Activated naive CD8-positive, alpha-beta T cell treated with anti-CD3 and anti-CD28 coated beads for 36 hours (primary cell): ENCODE data around the gene TBCK. TPM values are rescaled to one million over a fixed set of nuclear protein-coding genes. Genes with fewer than 3 reads are reported as not detected.

ENCODE experiments used
- DNase-seq: peaks from one replicate; pipeline ENCODE4 v3.0.0; 2021
- H3K27ac Mint-ChIP-seq: one replicate; pipeline ENCODE4 v1.8.0; 2022; ENCODE audit warnings: mild to moderate bottlenecking, moderate library complexity, mixed read lengths
- H3K27me3 Mint-ChIP-seq: one replicate; pipeline ENCODE4 v1.8.0; 2022; ENCODE audit warnings: mild to moderate bottlenecking, mixed read lengths
- H3K36me3 Mint-ChIP-seq: one replicate; pipeline ENCODE4 v1.8.0; 2021; ENCODE audit warnings: mild to moderate bottlenecking, mixed read lengths
- H3K4me1 Mint-ChIP-seq: one replicate; pipeline ENCODE4 v1.8.0; 2021; ENCODE audit warnings: mixed read lengths
- H3K4me3 Mint-ChIP-seq: one replicate; pipeline ENCODE4 v1.8.0; 2022; ENCODE audit warnings: mild to moderate bottlenecking, moderate library complexity, mixed read lengths
- H3K9me3 Mint-ChIP-seq: one replicate; pipeline ENCODE4 v1.8.0; 2022; ENCODE audit warnings: mixed read lengths
- total RNA-seq, 2 experiments: library from RNA; stranded (reverse); gene quantifications; one replicate each; pipeline ENCODE4 v1.2.3, GENCODE V29; 2021

Gene TBCK
- total RNA-seq, 2 experiments from 2014 or later = 21.2 to 21.5 TPM

- H3K27me3 Mint-ChIP-seq = no peaks in the 10 kb centered on the region
- peaks cover 26% of the 10 kb centered on the region for H3K36me3 Mint-ChIP-seq
- H3K4me1 Mint-ChIP-seq = peaks cover 8% of the 10 kb centered on the region
- no peak for DNase-seq
- no peak overlapping the region for H3K4me3 Mint-ChIP-seq
- H3K9me3 Mint-ChIP-seq = peaks cover 6% of the 10 kb centered on the region
- H3K27ac Mint-ChIP-seq = no peak overlapping the region
These were observed 38.8 kb downstream of the TBCK start for GRCh38 chr4:106277140-106277675.

GRCh38 chr4:106273831-106274230 is 42.2 kb downstream of the TBCK start:
- Mint-ChIP-seq H3K4me3 (no peak overlapping the region), H3K27ac (no peak overlapping the region), H3K9me3 (no peaks in the 10 kb centered on the region)

GRCh38 chr4:106270736-106271135 is 45.3 kb downstream of the TBCK start:
- no peak for DNase-seq
- peaks cover 15% of the 10 kb centered on the region for H3K36me3 Mint-ChIP-seq
- H3K9me3 Mint-ChIP-seq = no peaks in the 10 kb centered on the region
- no peaks in the 10 kb centered on the region for H3K27me3 Mint-ChIP-seq
- no peak overlapping the region for H3K4me3 Mint-ChIP-seq
- peaks cover 20% of the 10 kb centered on the region for H3K4me1 Mint-ChIP-seq
- H3K27ac Mint-ChIP-seq = no peak overlapping the region

More at GRCh38 chr4:106273831-106274230, 42.2 kb downstream of the TBCK start:
- H3K27me3 Mint-ChIP-seq = no peaks in the 10 kb centered on the region
- peaks cover 12% of the 10 kb centered on the region for H3K4me1 Mint-ChIP-seq
- DNase-seq = no peak
- H3K36me3 Mint-ChIP-seq = peaks cover 15% of the 10 kb centered on the region

- no peak for DNase-seq
- Mint-ChIP-seq H3K27me3 (no peaks in the 10 kb centered on the region), H3K27ac (no peak overlapping the region), H3K9me3 (no peaks in the 10 kb centered on the region), H3K4me3 (no peak overlapping the region), H3K4me1 (peaks cover 20% of the 10 kb centered on the region), H3K36me3 (peaks cover 13% of the 10 kb centered on the region)
These were observed 46.3 kb downstream of the TBCK start for GRCh38 chr4:106269711-106270110.

- H3K27ac Mint-ChIP-seq = no peak overlapping the region
- DNase-seq = no peak
- no peaks in the 10 kb centered on the region for H3K9me3 Mint-ChIP-seq
- H3K4me3 Mint-ChIP-seq = no peak overlapping the region
- H3K36me3 Mint-ChIP-seq = peaks cover 4% of the 10 kb centered on the region
- peaks cover 13% of the 10 kb centered on the region for H3K4me1 Mint-ChIP-seq
- no peaks in the 10 kb centered on the region for H3K27me3 Mint-ChIP-seq
These were observed 47.2 kb downstream of the TBCK start for GRCh38 chr4:106268786-106269185.

- H3K36me3 Mint-ChIP-seq = no peaks in the 10 kb centered on the region
- DNase-seq = no peak
- no peak overlapping the region for H3K27ac Mint-ChIP-seq
- no peak overlapping the region for H3K4me3 Mint-ChIP-seq
- no peaks in the 10 kb centered on the region for H3K27me3 Mint-ChIP-seq
- H3K4me1 Mint-ChIP-seq = peaks cover 13% of the 10 kb centered on the region
- no peaks in the 10 kb centered on the region for H3K9me3 Mint-ChIP-seq
These were observed 49.8 kb downstream of the TBCK start for GRCh38 chr4:106266201-106266600.

GRCh38 chr4:106264331-106264728 is 51.7 kb downstream of the TBCK start:
- H3K4me1 Mint-ChIP-seq = peaks cover 11% of the 10 kb centered on the region
- H3K9me3 Mint-ChIP-seq = no peaks in the 10 kb centered on the region
- no peaks in the 10 kb centered on the region for H3K27me3 Mint-ChIP-seq
- no peaks in the 10 kb centered on the region for H3K36me3 Mint-ChIP-seq
- no peak for DNase-seq
- H3K4me3 Mint-ChIP-seq = no peak overlapping the region
- H3K27ac Mint-ChIP-seq = no peak overlapping the region

- Mint-ChIP-seq H3K4me3 (no peak overlapping the region), H3K36me3 (no peaks in the 10 kb centered on the region), H3K9me3 (no peaks in the 10 kb centered on the region), H3K27me3 (no peaks in the 10 kb centered on the region), H3K27ac (no peak overlapping the region), H3K4me1 (peaks cover 7% of the 10 kb centered on the region)
- DNase-seq = no peak
These were observed 52.2 kb downstream of the TBCK start for GRCh38 chr4:106263594-106264330.

GRCh38 chr4:106261980-106262379 is 54.0 kb downstream of the TBCK start:
- no peaks in the 10 kb centered on the region for H3K27me3 Mint-ChIP-seq
- DNase-seq = no peak
- H3K27ac Mint-ChIP-seq = no peak overlapping the region
- peaks cover 4% of the 10 kb centered on the region for H3K4me1 Mint-ChIP-seq
- no peaks in the 10 kb centered on the region for H3K9me3 Mint-ChIP-seq
- H3K4me3 Mint-ChIP-seq = no peak overlapping the region
- no peaks in the 10 kb centered on the region for H3K36me3 Mint-ChIP-seq

- H3K4me3 Mint-ChIP-seq = no peak overlapping the region
- H3K27me3 Mint-ChIP-seq = no peaks in the 10 kb centered on the region
- H3K4me1 Mint-ChIP-seq = no peaks in the 10 kb centered on the region
- H3K36me3 Mint-ChIP-seq = peaks cover 4% of the 10 kb centered on the region
- H3K9me3 Mint-ChIP-seq = no peaks in the 10 kb centered on the region
- no peak for DNase-seq
- H3K27ac Mint-ChIP-seq = no peak overlapping the region
These were observed 57.6 kb downstream of the TBCK start for GRCh38 chr4:106258145-106259045.

GRCh38 chr4:106256190-106256589 is 59.8 kb downstream of the TBCK start:
- Mint-ChIP-seq H3K4me3 (no peak overlapping the region), H3K27me3 (no peaks in the 10 kb centered on the region), H3K27ac (no peak overlapping the region), H3K4me1 (no peaks in the 10 kb centered on the region), H3K9me3 (no peaks in the 10 kb centered on the region), H3K36me3 (peaks cover 7% of the 10 kb centered on the region)
- no peak for DNase-seq

GRCh38 chr4:106255195-106255594 is 60.8 kb downstream of the TBCK start:
- H3K9me3 Mint-ChIP-seq = no peaks in the 10 kb centered on the region
- DNase-seq = no peak
- H3K27ac Mint-ChIP-seq = no peak overlapping the region
- H3K27me3 Mint-ChIP-seq = no peaks in the 10 kb centered on the region
- H3K4me1 Mint-ChIP-seq = no peaks in the 10 kb centered on the region
- H3K4me3 Mint-ChIP-seq = no peak overlapping the region
- peaks cover 8% of the 10 kb centered on the region for H3K36me3 Mint-ChIP-seq

- H3K4me1 Mint-ChIP-seq = no peaks in the 10 kb centered on the region
- H3K4me3 Mint-ChIP-seq = no peak overlapping the region
- H3K36me3 Mint-ChIP-seq = peaks cover 8% of the 10 kb centered on the region
- H3K9me3 Mint-ChIP-seq = no peaks in the 10 kb centered on the region
- H3K27ac Mint-ChIP-seq = no peak overlapping the region
- no peaks in the 10 kb centered on the region for H3K27me3 Mint-ChIP-seq
- DNase-seq = no peak
These were observed 62.5 kb downstream of the TBCK start for GRCh38 chr4:106253364-106254129.

- Mint-ChIP-seq H3K4me1 (no peaks in the 10 kb centered on the region), H3K4me3 (no peak overlapping the region), H3K27ac (no peak overlapping the region), H3K9me3 (peaks cover 2% of the 10 kb centered on the region), H3K36me3 (peaks cover 22% of the 10 kb centered on the region), H3K27me3 (no peaks in the 10 kb centered on the region)
- no peak for DNase-seq
These were observed 68.4 kb downstream of the TBCK start for GRCh38 chr4:106247600-106247999.

GRCh38 chr4:106246441-106246840 is 69.6 kb downstream of the TBCK start:
- peaks cover 2% of the 10 kb centered on the region for H3K9me3 Mint-ChIP-seq
- H3K27me3 Mint-ChIP-seq = no peaks in the 10 kb centered on the region
- peaks cover 19% of the 10 kb centered on the region for H3K36me3 Mint-ChIP-seq
- H3K4me1 Mint-ChIP-seq = no peaks in the 10 kb centered on the region
- H3K4me3 Mint-ChIP-seq = no peak overlapping the region
- DNase-seq = no peak
- H3K27ac Mint-ChIP-seq = no peak overlapping the region
